Neuronal stem cell (in vitro differentiated cells): ENCODE data around the gene MACROD2.

Experiments used
- DNase-seq: peaks from one replicate; pipeline ENCODE4 v3.0.0-alpha.2; 2013; ENCODE audit warnings: low spot score
- H2AFZ ChIP-seq: one replicate; pipeline ENCODE4 v1.6.1; 2013; ENCODE audit warnings: mild to moderate bottlenecking, low read length, inconsistent platforms
- H2AK5ac ChIP-seq: 2 replicates; pipeline ENCODE4 v1.6.1; 2013; ENCODE audit warnings: low read depth, mild to moderate bottlenecking, inconsistent platforms, low read length, moderate library complexity, mixed read lengths
- H2BK120ac ChIP-seq: 2 replicates; pipeline ENCODE4 v1.6.1; 2013; ENCODE audit warnings: low read depth, mild to moderate bottlenecking, inconsistent platforms, low read length, moderate library complexity, mixed read lengths
- H2BK12ac ChIP-seq: one replicate; pipeline ENCODE4 v1.6.1; 2013; ENCODE audit warnings: low read length, inconsistent platforms
- H2BK15ac ChIP-seq: 2 replicates; pipeline ENCODE4 v1.6.1; 2013; ENCODE audit warnings: mild to moderate bottlenecking, low read length, inconsistent platforms, mixed read lengths
- H2BK5ac ChIP-seq: one replicate; pipeline ENCODE4 v1.6.1; 2013; ENCODE audit warnings: inconsistent platforms, mild to moderate bottlenecking, low read length, moderate library complexity
- H3K14ac ChIP-seq: one replicate; pipeline ENCODE4 v1.6.1; 2013; ENCODE audit warnings: low read length, inconsistent platforms
- H3K18ac ChIP-seq: 2 replicates; pipeline ENCODE4 v1.6.1; 2013; ENCODE audit warnings: low read length, inconsistent platforms
- H3K23ac ChIP-seq: 2 replicates; pipeline ENCODE4 v1.6.1; 2013; ENCODE audit warnings: low read depth, mild to moderate bottlenecking, mixed read lengths, low read length, inconsistent platforms; ENCODE audit not compliant: poor library complexity
- H3K27ac ChIP-seq: replicated peaks from 3 replicates; pipeline ENCODE4 v1.5.1; 2013; ENCODE audit warnings: low read length, inconsistent platforms
- H3K27me3 ChIP-seq, 3 experiments: 2 replicates each; pipeline ENCODE4 v1.6.1; 2013; ENCODE audit warnings: low read length in 3 of 3, mild to moderate bottlenecking in 2 of 3, inconsistent platforms in 1 of 3, low read depth in 1 of 3, mixed read lengths in 1 of 3, moderate library complexity in 1 of 3; ENCODE audit not compliant: control insufficient read depth in 3 of 3, insufficient read depth in 3 of 3
- H3K36me3 ChIP-seq, 2 donors: replicated peaks in 1 of 2; 2 replicates each; pipeline ENCODE4 v1.6.1; 2013; ENCODE audit warnings: low read length in 2 of 2; ENCODE audit not compliant: control insufficient read depth in 2 of 2, insufficient read depth in 2 of 2
- H3K4ac ChIP-seq: 2 replicates; pipeline ENCODE4 v1.6.1; 2013; ENCODE audit warnings: inconsistent platforms, mild to moderate bottlenecking, low read length, moderate library complexity
- H3K4me1 ChIP-seq, 2 donors: 1 replicate in 1 of 2; 2 replicates in 1 of 2; pipeline ENCODE4 v1.6.1; 2013; ENCODE audit warnings: low read length in 2 of 2, low read depth in 1 of 2; ENCODE audit not compliant: control insufficient read depth in 2 of 2, insufficient read depth in 1 of 2
- H3K4me2 ChIP-seq: one replicate; pipeline ENCODE4 v1.6.1; 2013; ENCODE audit warnings: mild to moderate bottlenecking, low read length, inconsistent platforms; ENCODE audit not compliant: insufficient read depth, poor library complexity, severe bottlenecking
- H3K4me3 ChIP-seq, 2 donors: 2 replicates each; pipeline ENCODE4 v1.5.1; 2013; ENCODE audit warnings: low read length in 2 of 2, mild to moderate bottlenecking in 2 of 2, inconsistent platforms in 1 of 2, moderate library complexity in 1 of 2
- H3K79me1 ChIP-seq: one replicate; pipeline ENCODE4 v1.6.1; 2013; ENCODE audit warnings: low read depth, mild to moderate bottlenecking, inconsistent platforms, low read length, moderate library complexity
- H3K9ac ChIP-seq: one replicate; pipeline ENCODE4 v1.6.1; 2013; ENCODE audit warnings: mild to moderate bottlenecking, low read depth, low read length, inconsistent platforms; ENCODE audit not compliant: poor library complexity
- H3K9me3 ChIP-seq, 2 donors: replicated peaks in 1 of 2; 2 replicates each; pipeline versions ENCODE3 to v1.6.1; 2013; ENCODE audit warnings: low read length in 2 of 2, mild to moderate bottlenecking in 2 of 2, inconsistent platforms in 1 of 2, low read depth in 1 of 2, mixed read lengths in 1 of 2, moderate library complexity in 1 of 2; ENCODE audit not compliant: control insufficient read depth in 2 of 2, insufficient read depth in 1 of 2
- H4K8ac ChIP-seq: one replicate; pipeline ENCODE4 v1.6.1; 2013; ENCODE audit warnings: low read depth, mild to moderate bottlenecking, inconsistent platforms, low read length, moderate library complexity
- H4K91ac ChIP-seq: one replicate; pipeline ENCODE4 v1.6.1; 2013; ENCODE audit warnings: low read length, low read depth, mild to moderate bottlenecking, inconsistent platforms; ENCODE audit not compliant: poor library complexity
- WGBS, 2 donors: extraction: QIAGEN DNeasy Blood & Tissue Kit; methylation state at CpG; one replicate each; pipeline ENCODE4 v1.1.7; 2013; ENCODE audit warnings: missing lambda C conversion rate in 2 of 2, mixed read lengths in 1 of 2; ENCODE audit not compliant: insufficient read length in 2 of 2, insufficient replicate concordance in 1 of 2; ENCODE audit errors: extremely low coverage in 2 of 2; 5-methylcytosine and 5-hydroxymethylcytosine counted together

MACROD2 gene

GRCh38 chr20:15164726-15165125 is 1169.4 kb downstream of the MACROD2 start:
- no peak for DNase-seq
- no peak overlapping the region for H3K4me2 ChIP-seq
- H3K9ac ChIP-seq, result no peak overlapping the region
- WGBS, 2 donors, result no CpG with 5 or more reads among the region's 1 CpG
- no peak overlapping the region for H2BK120ac ChIP-seq
- no peak overlapping the region for H3K18ac ChIP-seq
- peaks cover 0 to 2% of the 10 kb centered on the region in 2 donors for H3K9me3 ChIP-seq
- no peak overlapping the region for H2BK5ac ChIP-seq
- H4K91ac ChIP-seq, result no peak overlapping the region
- no peak overlapping the region for H4K8ac ChIP-seq
- no peak overlapping the region for H3K4ac ChIP-seq
- no peak overlapping the region for H2AFZ ChIP-seq
- no peak overlapping the region for H3K4me3 ChIP-seq
- H2BK12ac ChIP-seq, result no peak overlapping the region
- H3K23ac ChIP-seq, result no peak overlapping the region
- no peaks in the 10 kb centered on the region for H3K4me1 ChIP-seq
- H3K27me3 ChIP-seq, result no peaks in the 10 kb centered on the region
- H3K27ac ChIP-seq, result no peak overlapping the region
- no peak overlapping the region for H2BK15ac ChIP-seq
- no peak overlapping the region for H3K14ac ChIP-seq
- H2AK5ac ChIP-seq, result no peak overlapping the region
- H3K79me1 ChIP-seq, result no peaks in the 10 kb centered on the region
- H3K36me3 ChIP-seq, result no peaks in the 10 kb centered on the region

GRCh38 chr20:15166744-15167143 is 1171.4 kb downstream of the MACROD2 start:
- no peak overlapping the region for H3K4ac ChIP-seq
- no peaks in the 10 kb centered on the region for H3K36me3 ChIP-seq
- H3K27me3 ChIP-seq, result no peaks in the 10 kb centered on the region
- H3K9ac ChIP-seq, result no peak overlapping the region
- no peak overlapping the region for H2BK15ac ChIP-seq
- H4K8ac ChIP-seq, result no peak overlapping the region
- no peak overlapping the region for H3K23ac ChIP-seq
- no peaks in the 10 kb centered on the region for H3K79me1 ChIP-seq
- no peak overlapping the region for H3K18ac ChIP-seq
- DNase-seq, result no peak
- H2BK5ac ChIP-seq, result no peak overlapping the region
- H2BK12ac ChIP-seq, result no peak overlapping the region
- H3K14ac ChIP-seq, result no peak overlapping the region
- no peak overlapping the region for H2BK120ac ChIP-seq
- H2AFZ ChIP-seq, result no peak overlapping the region
- H4K91ac ChIP-seq, result no peak overlapping the region
- H3K4me3 ChIP-seq, result no peak overlapping the region
- H3K27ac ChIP-seq, result no peak overlapping the region
- no peaks in the 10 kb centered on the region for H3K4me1 ChIP-seq
- H3K9me3 ChIP-seq, result peaks cover 0 to 2% of the 10 kb centered on the region in 2 donors
- no peak overlapping the region for H2AK5ac ChIP-seq
- no peak overlapping the region for H3K4me2 ChIP-seq

GRCh38 chr20:15171016-15171415 is 1175.7 kb downstream of the MACROD2 start:
- DNase-seq, result no peak
- Histone ChIP-seq H3K4ac (no peak overlapping the region), H2AFZ (no peak overlapping the region), H3K4me1 (no peaks in the 10 kb centered on the region), H2BK15ac (no peak overlapping the region), H2BK5ac (no peak overlapping the region), H3K79me1 (no peaks in the 10 kb centered on the region), H3K9ac (no peak overlapping the region), H3K36me3 (no peaks in the 10 kb centered on the region), H2BK12ac (no peak overlapping the region), H4K8ac (no peak overlapping the region), H3K14ac (no peak overlapping the region), H4K91ac (no peak overlapping the region), H3K18ac (no peak overlapping the region), H3K9me3 (no peaks in the 10 kb centered on the region), H3K27me3 (no peaks in the 10 kb centered on the region), H3K27ac (no peak overlapping the region), H2AK5ac (no peak overlapping the region), H3K4me3 (no peak overlapping the region), H3K4me2 (no peak overlapping the region), H3K23ac (no peak overlapping the region), H2BK120ac (no peak overlapping the region)
- no CpG with 5 or more reads among the region's 3 CpGs for WGBS, 2 donors

GRCh38 chr20:15176929-15177328 is 1181.6 kb downstream of the MACROD2 start:
- Histone ChIP-seq H4K8ac (no peak overlapping the region), H3K18ac (peak overlapping the region; percentile 23), H2BK120ac (no peak overlapping the region), H3K27ac (no peak overlapping the region), H3K4me2 (no peak overlapping the region), H2BK5ac (no peak overlapping the region), H2BK15ac (no peak overlapping the region), H4K91ac (no peak overlapping the region), H3K27me3 (no peaks in the 10 kb centered on the region), H2AFZ (peak overlapping the region; percentile 8), H3K14ac (peak overlapping the region; percentile 32), H3K9ac (peak overlapping the region; percentile 75), H3K79me1 (no peaks in the 10 kb centered on the region), H2AK5ac (no peak overlapping the region), H2BK12ac (peak overlapping the region; percentile 18), H3K36me3 (no peaks in the 10 kb centered on the region), H3K4me3 (no peak overlapping the region), H3K23ac (no peak overlapping the region), H3K4ac (peak overlapping the region; percentile 24), H3K4me1 (no peaks in the 10 kb centered on the region), H3K9me3 (peaks cover 0 to 5% of the 10 kb centered on the region in 2 donors)
- no CpG with 5 or more reads among the region's 4 CpGs for WGBS, 2 donors
- DNase-seq, result no peak
